Retina (tissue), 1 donor: ENCODE results near the gene LMF1.

Experiments
- DNase-seq: peaks from one replicate; pipeline ENCODE4 v3.0.0-alpha.2; 2016

Gene LMF1

GRCh38 chr16:927406-927805 lies 43.4 kb downstream of the LMF1 start:
- peak; percentile 57 for DNase-seq

- DNase-seq: no peak
These were observed 44.1 kb downstream of the LMF1 start for GRCh38 chr16:926715-927114.

GRCh38 chr16:924806-925205 lies 46.0 kb downstream of the LMF1 start:
- DNase-seq: no peak

GRCh38 chr16:924063-924462 lies 46.7 kb downstream of the LMF1 start:
- DNase-seq: no peak

GRCh38 chr16:923184-923583 lies 47.6 kb downstream of the LMF1 start:
- no peak for DNase-seq

GRCh38 chr16:922051-922450 lies 48.7 kb downstream of the LMF1 start:
- DNase-seq: no peak

GRCh38 chr16:921321-921905 lies 49.4 kb downstream of the LMF1 start:
- DNase-seq: no peak

GRCh38 chr16:920717-921116 lies 50.1 kb downstream of the LMF1 start:
- DNase-seq: no peak

GRCh38 chr16:920051-920681 lies 50.6 kb downstream of the LMF1 start:
- DNase-seq: no peak

- DNase-seq: no peak
These were observed 51.1 kb downstream of the LMF1 start for GRCh38 chr16:919658-920050.

- DNase-seq: no peak
These were observed 51.8 kb downstream of the LMF1 start for GRCh38 chr16:918741-919657.

GRCh38 chr16:918068-918467 lies 52.7 kb downstream of the LMF1 start:
- DNase-seq: no peak

- DNase-seq: no peak
These were observed 53.2 kb downstream of the LMF1 start for GRCh38 chr16:917591-918061.

- no peak for DNase-seq
These were observed 54.6 kb downstream of the LMF1 start for GRCh38 chr16:916035-916799.

- no peak for DNase-seq
These were observed 55.2 kb downstream of the LMF1 start for GRCh38 chr16:915546-915945.

GRCh38 chr16:914440-914839 lies 56.3 kb downstream of the LMF1 start:
- no peak for DNase-seq

- no peak for DNase-seq
These were observed 56.9 kb downstream of the LMF1 start for GRCh38 chr16:913817-914439.

GRCh38 chr16:912684-913613 lies 57.8 kb downstream of the LMF1 start:
- DNase-seq: peak; percentile 78

GRCh38 chr16:912322-912683 lies 58.5 kb downstream of the LMF1 start:
- DNase-seq: no peak

GRCh38 chr16:911604-912321 lies 59.0 kb downstream of the LMF1 start:
- no peak for DNase-seq

- no peak for DNase-seq
These were observed 59.7 kb downstream of the LMF1 start for GRCh38 chr16:911101-911500.
